Lung (tissue), 12 donors: ENCODE measurements around the gene NAPEPLD. TPM values are rescaled to one million over a fixed set of nuclear protein-coding genes. Genes with fewer than 3 reads are reported as not detected.

Experiments used
- ATAC-seq: fragments of 200-7000 bp; cut with Tn5 transposase; one replicate; pipeline ENCODE4 v1.9.1; 2020; ENCODE audit warnings: moderate number of reproducible peaks; ENCODE audit not compliant: insufficient read depth, low FRiP score
- DNase-seq, 3 donors: peaks; one replicate each; pipeline ENCODE4 v3.0.0-alpha.2; 2013 to 2017
- H3K27ac ChIP-seq, 2 donors: one replicate each; pipeline ENCODE4 v1.5.1; 2013; ENCODE audit warnings: mild to moderate bottlenecking in 2 of 2, moderate library complexity in 2 of 2, control low read depth in 1 of 2, inconsistent platforms in 1 of 2, low read depth in 1 of 2, low read length in 1 of 2
- H3K27me3 ChIP-seq, 3 donors: one replicate each; pipeline ENCODE4 v1.5.1; 2013; ENCODE audit warnings: low read length in 2 of 3; ENCODE audit not compliant: control insufficient read depth in 3 of 3, insufficient read depth in 3 of 3
- H3K36me3 ChIP-seq, 4 donors: one replicate each; pipeline ENCODE4 v1.5.1; 2013; ENCODE audit warnings: low read length in 4 of 4, mild to moderate bottlenecking in 1 of 4, moderate library complexity in 1 of 4; ENCODE audit not compliant: control insufficient read depth in 4 of 4, insufficient read depth in 4 of 4
- H3K4me1 ChIP-seq, 5 donors: one replicate each; pipeline ENCODE4 v1.5.1; 2013; ENCODE audit warnings: low read length in 5 of 5, mild to moderate bottlenecking in 2 of 5, moderate library complexity in 1 of 5; ENCODE audit not compliant: control insufficient read depth in 5 of 5, insufficient read depth in 5 of 5
- H3K4me3 ChIP-seq: one replicate; pipeline ENCODE4 v1.5.1; 2013; ENCODE audit warnings: mild to moderate bottlenecking, control low read depth, moderate library complexity
- H3K9ac ChIP-seq, 2 donors: one replicate each; pipeline ENCODE4 v1.5.1; 2013; ENCODE audit warnings: low read length in 2 of 2, control low read depth in 1 of 2; ENCODE audit not compliant: insufficient read depth in 1 of 2
- H3K9me3 ChIP-seq, 4 donors: one replicate each; pipeline ENCODE4 v1.5.1; 2013; ENCODE audit warnings: low read length in 3 of 4, mild to moderate bottlenecking in 1 of 4, moderate library complexity in 1 of 4; ENCODE audit not compliant: control insufficient read depth in 4 of 4, insufficient read depth in 3 of 4
- WGBS, 2 donors: extraction: QIAGEN DNeasy Blood & Tissue Kit; methylation state at CpG; one replicate each; pipeline ENCODE4 v1.1.7; 2013; 5-methylcytosine and 5-hydroxymethylcytosine counted together
- polyA plus RNA-seq, 2 donors: library from polyadenylated mRNA; stranded (reverse); fragments of 200-250 nt; gene quantifications; one replicate each; pipeline ENCODE4 v1.2.1, GENCODE V29; 2013
- total RNA-seq, 2 donors: library from RNA; depleted of rRNA in 1 of 2; stranded (reverse); fragments of >200 nt in 1 of 2; gene quantifications; one replicate each; pipeline ENCODE4 v1.2.1, GENCODE V29; 2014 to 2021
- TF ChIP-seq, protein P1 (sequence below): IDR thresholded peaks from 2 replicates; pipeline ENCODE4 v1.5.1; 2012; ENCODE audit warnings: mild to moderate bottlenecking; ENCODE audit errors: control extremely low read depth, extremely low read depth
- donor health status: control.
- donor health status: control.
- donor health status: Bipolar disorder and iron deficiency.
- donor health status: healthy.
- donor health status: DM: yes; HTN: yes; CAD: no.

The NAPEPLD gene
- total and polyA plus RNA-seq, 4 donors = 2.9 to 37.0 (median 8.9) TPM

DNA sequence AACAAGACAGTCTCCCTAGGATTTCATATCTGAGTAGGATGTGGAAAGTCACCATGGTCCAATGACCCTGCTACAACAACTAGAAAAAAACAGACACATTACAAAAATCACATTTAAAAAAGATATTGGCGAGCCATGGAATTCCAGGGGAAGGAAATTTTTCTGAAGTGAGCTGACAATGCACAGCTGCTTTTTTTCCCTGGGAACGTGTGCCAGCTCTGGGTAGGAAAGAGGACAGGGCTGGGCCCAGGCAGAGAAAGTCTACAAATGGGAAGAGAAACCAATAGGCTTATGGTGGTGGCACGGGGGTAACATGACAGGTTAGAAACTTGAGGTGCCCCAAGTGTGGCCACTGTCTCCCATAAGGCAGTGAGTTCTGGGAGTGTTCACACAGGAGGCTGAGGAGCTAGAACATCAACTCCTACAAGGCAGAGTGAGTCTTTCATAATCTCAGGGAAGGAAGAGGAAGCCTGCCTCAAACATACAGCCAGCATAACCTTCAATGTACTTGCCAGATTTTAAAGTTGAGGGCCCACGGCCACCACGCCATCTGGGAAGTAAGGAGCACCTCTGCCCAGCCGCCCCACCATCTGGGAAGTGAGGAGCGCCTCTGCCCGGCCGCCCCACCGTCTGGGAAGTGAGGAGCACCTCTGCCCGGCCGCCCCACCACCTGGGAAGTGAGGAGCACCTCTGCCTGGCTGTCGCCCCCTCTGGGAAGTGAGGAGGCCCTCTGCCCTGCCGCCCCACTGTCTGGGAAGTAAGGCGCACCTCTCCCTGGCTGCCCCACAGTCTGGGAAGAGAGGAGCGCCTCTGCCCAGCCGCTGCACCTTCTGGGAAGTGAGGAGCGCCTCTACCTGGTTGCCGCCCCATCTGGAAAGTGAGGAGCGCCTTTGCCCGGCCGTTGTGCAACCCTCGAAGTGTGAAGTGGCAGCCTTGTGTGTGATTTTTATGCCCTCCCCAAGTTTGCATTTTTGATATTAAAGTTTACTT lies 80.2 kb downstream of the NAPEPLD start:
- Histone ChIP-seq H3K9ac (no peak overlapping the region), H3K27me3 (no peaks in the 10 kb centered on the region), H3K4me3 (no peak overlapping the region), H3K36me3 (no peaks in the 10 kb centered on the region), H3K27ac (no peak overlapping the region), H3K4me1 (peaks cover 0 to 2% (median under 1%) of the 10 kb centered on the region in 5 donors), H3K9me3 (no peaks in the 10 kb centered on the region)
- ATAC-seq (no peak), DNase-seq (peak; percentile 28 to 60 (median 53))
- WGBS, 2 donors = 93 to 95% methylated on average over 22 to 23 of the region's 23 CpGs
- TF ChIP-seq, protein P1, sequence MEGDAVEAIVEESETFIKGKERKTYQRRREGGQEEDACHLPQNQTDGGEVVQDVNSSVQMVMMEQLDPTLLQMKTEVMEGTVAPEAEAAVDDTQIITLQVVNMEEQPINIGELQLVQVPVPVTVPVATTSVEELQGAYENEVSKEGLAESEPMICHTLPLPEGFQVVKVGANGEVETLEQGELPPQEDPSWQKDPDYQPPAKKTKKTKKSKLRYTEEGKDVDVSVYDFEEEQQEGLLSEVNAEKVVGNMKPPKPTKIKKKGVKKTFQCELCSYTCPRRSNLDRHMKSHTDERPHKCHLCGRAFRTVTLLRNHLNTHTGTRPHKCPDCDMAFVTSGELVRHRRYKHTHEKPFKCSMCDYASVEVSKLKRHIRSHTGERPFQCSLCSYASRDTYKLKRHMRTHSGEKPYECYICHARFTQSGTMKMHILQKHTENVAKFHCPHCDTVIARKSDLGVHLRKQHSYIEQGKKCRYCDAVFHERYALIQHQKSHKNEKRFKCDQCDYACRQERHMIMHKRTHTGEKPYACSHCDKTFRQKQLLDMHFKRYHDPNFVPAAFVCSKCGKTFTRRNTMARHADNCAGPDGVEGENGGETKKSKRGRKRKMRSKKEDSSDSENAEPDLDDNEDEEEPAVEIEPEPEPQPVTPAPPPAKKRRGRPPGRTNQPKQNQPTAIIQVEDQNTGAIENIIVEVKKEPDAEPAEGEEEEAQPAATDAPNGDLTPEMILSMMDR = no peak

GRCh38 chr7:103065667-103066066 lies 83.2 kb downstream of the NAPEPLD start:
- TF ChIP-seq, protein P1 = no peak
- Histone ChIP-seq H3K4me1 (no peaks in the 10 kb centered on the region), H3K27me3 (no peaks in the 10 kb centered on the region), H3K27ac (no peak overlapping the region), H3K36me3 (no peaks in the 10 kb centered on the region), H3K9ac (no peak overlapping the region), H3K9me3 (no peaks in the 10 kb centered on the region), H3K4me3 (no peak overlapping the region)
- peak; percentile 23 to 27 (median 23) for DNase-seq
- ATAC-seq = no peak
- WGBS, 2 donors = 25 to 39% methylated on average over 1 of the region's 1 CpG

- no peak for ATAC-seq
- Histone ChIP-seq H3K36me3 (no peaks in the 10 kb centered on the region), H3K27me3 (no peaks in the 10 kb centered on the region), H3K4me3 (no peak overlapping the region), H3K27ac (no peak overlapping the region), H3K4me1 (no peaks in the 10 kb centered on the region), H3K9ac (no peak overlapping the region), H3K9me3 (no peaks in the 10 kb centered on the region)
- DNase-seq = no peak
- 93% methylated on average over 3 of the region's 3 CpGs for WGBS, 2 donors
- TF ChIP-seq, protein P1 = no peak
These were observed 85.0 kb downstream of the NAPEPLD start for GRCh38 chr7:103063895-103064294.
